SK-N-SH (cell line): Measurements from ENCODE around the gene CPNE4.

Experiments used
- EZH2phosphoT487 ChIP-seq: fragments of 200-600 bp; sonication (generic); IDR thresholded peaks from 2 replicates; pipeline ENCODE4 v1.6.1; 2017; ENCODE audit warnings: low read depth, mixed run types, mild to moderate bottlenecking, antibody characterized with exemption, moderate library complexity, borderline replicate concordance
- GABPA ChIP-seq: IDR thresholded peaks from 2 replicates; pipeline ENCODE4 v1.4.0; 2012; ENCODE audit warnings: low read depth, mild to moderate bottlenecking

DNA sequence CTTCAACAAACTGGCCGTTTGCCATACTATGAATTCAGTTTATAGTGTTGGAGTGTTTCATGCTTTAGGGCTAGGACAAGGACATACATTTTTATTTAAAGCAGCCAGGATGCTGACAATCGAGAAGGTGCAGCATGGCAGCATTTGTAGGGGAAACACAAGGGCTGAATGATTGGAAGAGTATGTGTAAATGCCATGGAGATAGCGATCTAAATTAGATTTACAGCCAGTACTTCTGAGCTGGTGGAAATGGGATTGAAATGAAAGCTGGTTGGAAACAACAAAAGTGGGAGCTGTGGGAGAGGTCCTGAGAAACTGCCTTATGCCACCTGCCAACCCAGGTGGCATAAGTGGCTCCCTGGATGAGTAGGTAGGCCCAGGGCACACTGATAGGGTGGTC, 322.2 kb downstream of the CPNE4 start:
- TF ChIP-seq GABPA (no peak), EZH2phosphoT487 (no peak)
